Femur (tissue), 1 donor: ENCODE measurements around the gene TNFRSF21.
"Not testable (repeated sequence)": the region's sequence is repeated elsewhere in the genome, so short reads cannot be mapped to it uniquely, and the experiment has no call there.

Source experiments
- DNase-seq: peaks from one replicate; pipeline ENCODE4 v3.0.0-alpha.2; 2017

Gene TNFRSF21

DNA sequence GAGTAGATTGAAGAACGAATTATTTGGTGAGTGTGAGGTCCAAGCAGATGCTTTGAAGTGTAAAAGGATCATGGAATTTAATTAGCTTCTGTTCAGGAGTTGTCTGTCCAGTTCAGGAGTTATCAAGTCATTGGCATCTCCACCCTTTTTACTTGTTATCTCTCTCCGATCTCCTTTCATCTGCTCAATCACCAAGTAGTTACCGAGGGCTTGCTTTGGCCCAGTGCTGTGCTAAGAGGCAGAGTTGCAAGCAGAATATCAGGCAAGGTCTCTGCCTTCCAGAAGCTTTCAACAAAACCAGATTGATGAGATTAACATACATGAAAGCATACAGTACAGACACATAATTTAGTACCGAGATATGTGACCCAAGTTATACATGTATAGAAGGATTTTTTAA lies 10.2 kb upstream of the TNFRSF21 start:
- no peak for DNase-seq

DNA sequence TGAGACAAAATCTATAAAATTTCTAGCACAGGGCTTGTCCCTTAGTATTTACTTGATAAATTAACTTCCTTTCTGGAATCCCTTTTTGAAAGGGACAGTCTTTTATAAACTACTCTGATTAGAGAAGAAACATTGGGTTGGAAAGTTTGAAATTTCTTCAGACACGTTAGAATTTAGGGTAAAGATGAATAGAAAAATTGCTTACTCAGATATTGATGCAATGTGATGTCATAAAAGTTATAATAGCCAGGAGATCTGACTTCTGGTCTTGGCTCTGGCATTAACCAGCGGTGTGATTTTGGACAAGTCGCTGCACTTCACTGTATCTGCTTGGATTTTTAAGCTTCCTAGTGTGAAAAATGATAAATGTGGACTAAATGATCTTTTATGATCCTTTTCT lies 9.7 kb upstream of the TNFRSF21 start:
- no peak for DNase-seq

DNA sequence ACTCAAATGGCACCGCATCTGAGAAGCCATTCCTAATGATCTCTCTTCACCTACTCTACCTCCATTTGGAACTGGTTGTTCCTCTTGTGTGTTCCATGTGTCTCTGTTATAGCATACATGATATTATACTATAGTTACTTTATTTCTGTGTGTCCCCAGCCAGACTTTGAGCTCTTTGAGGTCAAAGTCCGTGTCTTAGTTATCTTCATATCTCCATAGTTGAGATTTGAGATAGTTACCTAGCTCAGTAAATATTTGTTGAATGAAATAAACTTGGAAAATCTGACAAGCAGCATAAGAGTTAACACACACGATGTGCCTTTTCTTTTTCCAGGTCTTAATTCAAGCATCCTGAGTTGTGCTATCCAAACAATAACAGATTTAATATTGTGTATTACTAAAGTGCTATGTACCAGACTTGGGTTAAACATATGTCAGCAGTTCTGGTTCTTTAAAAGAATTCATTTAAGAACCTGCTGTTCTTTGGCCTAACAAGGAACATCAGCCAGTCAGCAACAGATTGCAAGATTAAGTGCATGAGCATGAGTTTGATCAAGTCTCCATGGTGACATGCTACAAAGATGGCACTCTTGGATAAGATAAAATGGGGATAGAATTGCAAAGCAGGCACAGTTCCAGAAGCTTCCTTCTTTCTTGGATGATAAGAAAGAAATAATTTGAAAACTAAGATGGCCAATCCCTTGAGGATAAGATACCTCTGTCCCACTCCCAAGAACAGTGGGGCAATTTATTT lies 8.7 kb upstream of the TNFRSF21 start:
- DNase-seq, result no peak

DNA sequence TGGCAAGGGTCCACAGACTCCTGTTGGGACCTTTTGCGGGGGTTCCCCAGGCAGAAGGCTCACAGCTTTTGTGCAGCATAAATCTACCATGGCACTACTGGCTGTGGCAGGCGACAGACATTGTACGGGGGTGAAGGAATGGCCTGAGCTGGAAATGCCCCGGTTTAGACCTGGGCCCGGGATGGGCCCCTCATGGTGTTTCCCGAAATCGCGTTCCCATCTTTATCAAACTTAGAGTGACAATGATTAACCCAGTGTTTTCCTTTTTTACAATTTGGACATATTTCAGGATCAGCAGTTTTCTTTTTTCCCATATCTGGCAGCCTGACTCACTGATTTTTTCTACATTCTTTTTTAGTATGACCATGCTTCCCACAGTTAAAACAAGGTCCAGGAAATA lies 5.5 kb upstream of the TNFRSF21 start:
- not testable (repeated sequence) for DNase-seq

DNA sequence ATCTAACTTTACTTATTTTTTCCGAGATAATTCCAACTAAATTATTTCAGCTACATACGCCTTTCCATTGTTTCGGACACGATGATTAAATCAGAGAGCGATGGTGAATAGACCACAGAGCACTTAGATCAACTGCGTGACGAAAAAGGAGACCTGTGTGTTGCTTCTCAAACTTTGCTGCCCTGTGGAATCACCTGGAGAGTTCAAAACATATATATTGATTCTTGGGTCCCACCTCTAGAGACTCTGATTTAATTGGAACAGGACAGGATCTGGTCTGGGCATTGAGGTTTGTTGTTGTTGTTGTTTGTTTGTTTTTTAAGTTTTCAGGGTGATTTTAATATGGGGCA lies 401 bp upstream of the TNFRSF21 start:
- no peak for DNase-seq

DNA sequence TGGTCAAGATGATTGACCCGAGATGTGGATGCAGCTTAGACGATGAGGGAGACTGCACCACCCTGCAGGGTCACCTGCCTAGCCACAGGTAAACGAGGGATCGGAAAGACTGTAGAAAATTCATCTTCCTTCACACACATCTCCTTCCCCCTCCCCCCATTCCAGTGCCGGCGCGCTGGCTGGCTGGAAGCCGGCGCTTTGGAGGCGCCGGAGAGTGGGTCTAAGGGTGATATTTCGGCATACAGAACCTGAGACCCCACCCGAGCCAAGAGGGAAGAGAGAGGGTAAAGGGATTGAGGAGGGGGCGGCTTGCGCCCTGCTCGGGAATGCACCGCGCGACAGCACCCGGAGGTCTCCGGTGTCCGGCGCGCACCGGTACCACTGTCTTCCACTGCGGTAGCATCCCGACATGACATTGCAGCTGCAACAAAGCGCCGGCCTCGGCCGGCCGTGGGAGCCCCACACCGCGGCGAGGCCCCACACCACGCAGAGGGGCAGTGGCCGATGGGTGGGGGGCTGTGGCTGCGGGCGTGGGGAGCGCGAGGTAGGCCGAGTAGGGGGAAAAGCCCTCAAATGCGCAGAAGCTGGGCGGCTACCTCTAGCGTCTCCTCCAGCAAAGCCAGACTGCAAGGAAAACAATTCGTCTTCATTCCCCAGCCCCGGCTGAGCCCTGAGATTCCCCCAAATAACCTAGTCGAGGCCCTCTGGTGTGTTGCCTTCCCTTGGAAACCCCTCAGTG lies 984 bp downstream of the TNFRSF21 start:
- DNase-seq, result peak; percentile 35

DNA sequence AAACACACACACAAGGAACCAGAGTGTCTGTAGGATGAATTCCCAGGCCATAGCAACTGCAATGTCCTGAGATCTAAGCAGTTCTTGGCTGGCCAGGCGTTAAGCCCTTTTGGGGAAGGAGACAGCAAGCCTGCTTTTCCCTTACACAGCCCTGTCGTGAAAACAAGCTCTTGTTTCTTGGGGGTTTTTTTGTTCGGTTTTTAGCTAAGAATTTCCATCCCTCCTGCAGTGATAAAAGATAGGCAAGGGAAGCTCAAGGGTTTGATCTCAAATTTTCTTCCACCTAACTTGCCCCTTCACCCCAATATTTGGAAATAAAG lies 1.5 kb downstream of the TNFRSF21 start:
- DNase-seq, result no peak

DNA sequence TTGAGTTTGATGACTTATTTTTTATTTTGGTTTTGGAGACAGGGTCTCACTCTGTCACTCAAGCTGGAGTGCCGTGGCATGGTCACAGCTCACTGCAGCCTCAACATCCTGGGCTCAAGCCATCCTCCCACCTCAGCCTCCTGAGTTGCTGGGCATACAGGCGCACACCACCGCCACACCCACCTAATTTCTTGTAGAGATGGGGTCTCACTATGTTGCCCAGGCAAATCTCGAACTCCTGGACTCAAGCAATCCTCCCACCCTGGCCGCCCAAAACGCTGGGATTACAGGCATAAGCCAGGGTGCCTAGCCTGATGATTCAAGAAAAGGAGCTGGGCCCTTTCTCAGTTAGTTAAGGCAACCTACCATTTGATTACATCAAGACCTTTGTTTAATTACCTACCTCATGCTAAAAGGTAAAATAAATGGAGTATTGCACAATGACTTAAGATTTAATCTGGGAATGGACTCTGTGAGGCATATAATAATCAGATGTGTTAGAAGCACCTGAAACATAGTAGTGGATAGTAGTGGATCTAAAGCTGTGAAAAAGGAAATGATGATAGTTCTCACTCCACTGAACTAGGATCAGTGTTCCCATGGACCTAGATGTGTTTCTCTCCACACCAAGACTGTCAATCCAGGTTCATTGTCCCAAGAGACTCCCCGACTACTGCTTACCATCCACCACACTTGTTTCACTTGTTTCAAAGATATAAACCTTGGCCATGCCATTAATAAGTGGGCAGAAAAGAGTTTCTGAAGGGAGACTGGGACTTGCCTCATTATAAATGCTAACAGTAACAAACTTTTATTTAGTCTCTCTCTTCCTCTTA lies 2.1 kb downstream of the TNFRSF21 start:
- no peak for DNase-seq

DNA sequence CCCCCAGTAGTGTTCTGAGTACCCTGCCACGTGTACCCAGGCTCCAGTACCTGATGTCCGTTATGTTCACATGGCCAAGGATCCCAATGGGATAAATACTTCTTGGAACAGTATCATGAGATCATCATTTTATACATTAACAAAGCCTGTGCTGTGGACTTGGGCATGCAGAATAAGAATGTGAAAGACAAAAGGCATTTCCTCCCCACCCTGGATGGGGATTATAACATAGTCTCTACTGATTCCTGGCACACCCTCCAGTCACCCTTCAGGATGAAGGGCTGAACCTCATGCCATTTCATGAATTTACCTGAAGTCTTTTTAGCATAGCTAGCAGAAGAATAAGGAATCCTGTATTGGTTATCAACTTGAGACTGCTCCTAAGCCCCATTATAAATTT lies 2.8 kb downstream of the TNFRSF21 start:
- DNase-seq, result no peak

DNA sequence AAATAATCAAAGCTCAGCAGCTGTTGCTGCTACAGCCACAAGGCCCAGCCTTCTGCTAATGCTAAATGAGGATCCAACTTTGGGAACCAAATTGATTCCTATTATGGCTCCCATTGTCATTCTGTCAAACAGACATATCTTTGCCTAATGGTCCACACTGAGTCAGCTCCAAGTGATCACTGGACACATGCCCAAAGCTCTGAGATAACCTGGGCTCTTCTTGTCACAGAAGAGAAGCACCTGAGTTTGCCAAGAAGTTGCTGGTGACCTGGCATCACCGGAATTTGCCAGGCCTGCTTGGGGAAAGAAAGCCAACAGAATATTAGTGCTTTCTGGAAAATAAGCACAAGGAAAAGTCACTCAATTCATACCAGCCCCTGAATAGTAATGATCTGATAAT lies 5.8 kb downstream of the TNFRSF21 start:
- DNase-seq, result no peak

DNA sequence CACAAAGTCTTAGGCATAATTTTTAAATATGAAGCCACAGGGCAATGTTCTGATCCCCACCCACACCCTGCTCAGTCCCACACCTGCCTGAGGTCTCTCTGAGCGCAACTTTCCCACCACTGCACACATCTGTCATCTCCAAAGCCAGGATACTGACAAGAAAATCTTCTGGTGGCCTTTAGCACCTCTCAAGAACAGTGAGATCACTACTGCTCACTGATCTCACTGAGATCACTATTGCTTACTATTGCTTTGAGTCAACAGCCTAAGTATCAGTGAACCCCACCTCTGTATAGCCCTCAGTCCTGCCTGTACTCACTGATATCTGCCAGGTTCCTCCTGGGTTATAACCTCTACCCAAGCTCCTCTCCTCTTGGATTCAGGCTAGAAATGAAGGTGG lies 6.4 kb downstream of the TNFRSF21 start:
- no peak for DNase-seq

DNA sequence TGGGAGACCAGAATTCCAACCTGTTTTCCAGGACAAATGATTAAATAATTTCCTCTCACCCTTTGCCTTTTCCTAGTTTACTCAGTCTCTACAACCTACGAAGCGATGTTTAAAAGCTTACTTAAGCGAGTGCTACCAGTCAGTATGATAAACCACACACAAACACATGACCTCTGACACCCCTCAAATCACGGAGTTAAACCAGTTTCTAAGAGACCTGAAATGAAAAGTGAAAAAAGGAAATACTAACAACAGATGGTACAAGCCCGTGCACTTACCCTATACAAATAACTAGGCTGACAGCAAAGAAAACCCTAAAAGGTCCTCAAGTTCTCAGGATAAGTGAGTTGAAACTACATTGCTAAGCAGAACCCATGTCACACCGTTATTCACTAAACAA lies 7.7 kb downstream of the TNFRSF21 start:
- DNase-seq, result no peak

DNA sequence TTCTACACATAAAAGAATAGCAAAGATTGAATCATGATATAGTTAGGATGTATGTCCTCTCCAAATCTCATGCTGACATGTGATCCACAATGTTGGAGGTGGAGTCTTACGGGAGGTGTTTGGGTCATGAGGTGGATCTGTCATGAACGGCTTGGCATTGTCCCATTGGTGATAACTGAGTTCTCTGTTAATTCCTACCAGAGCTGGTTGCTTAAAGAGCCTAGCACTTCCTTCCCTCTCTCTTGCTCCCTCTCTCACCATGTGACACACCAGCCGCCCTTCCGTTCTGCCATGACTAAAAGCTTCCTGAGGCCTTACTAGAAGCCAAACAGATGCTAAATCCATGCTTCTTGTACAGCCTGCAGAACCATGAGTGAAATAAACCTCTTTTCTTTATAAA lies 8.3 kb downstream of the TNFRSF21 start:
- DNase-seq, result no peak

DNA sequence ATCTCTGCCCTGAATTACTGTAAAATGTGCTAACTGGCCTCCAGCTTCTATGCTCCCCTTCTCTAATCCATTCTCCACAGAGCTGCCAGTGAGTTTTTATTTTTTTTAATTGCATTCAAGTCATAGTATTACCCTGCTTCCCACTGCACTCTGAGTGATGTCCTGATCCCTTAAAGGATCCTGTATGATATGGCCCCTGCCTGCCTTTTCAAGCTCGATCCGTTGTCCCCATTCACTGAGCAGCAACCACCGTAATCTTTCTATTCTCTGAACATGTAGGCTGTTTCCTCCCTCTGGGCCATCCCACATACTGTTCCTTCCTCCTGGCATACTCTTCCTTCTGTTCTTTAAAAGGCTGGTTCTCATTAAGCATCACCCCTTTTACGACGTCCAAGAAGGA lies 9.3 kb downstream of the TNFRSF21 start:
- DNase-seq, result no peak

DNA sequence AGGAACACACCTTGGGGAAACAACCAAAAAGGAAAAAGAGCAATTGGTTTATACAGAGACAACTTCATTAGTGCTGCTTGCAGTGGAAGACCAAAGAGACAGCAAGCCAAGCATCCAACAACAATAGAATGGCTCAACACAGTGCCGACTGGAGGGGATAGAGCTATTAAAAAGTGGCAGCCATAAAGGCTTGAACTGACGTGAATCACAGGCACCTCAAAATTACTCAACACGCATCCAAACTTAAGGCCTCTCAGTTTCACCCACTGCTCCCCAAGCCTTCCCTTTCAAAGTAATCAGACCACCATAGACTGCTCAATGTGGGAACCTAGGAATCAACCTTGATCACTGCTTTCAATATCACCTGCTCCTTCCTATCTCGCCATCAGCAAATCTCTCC lies 9.7 kb downstream of the TNFRSF21 start:
- DNase-seq, result no peak

DNA sequence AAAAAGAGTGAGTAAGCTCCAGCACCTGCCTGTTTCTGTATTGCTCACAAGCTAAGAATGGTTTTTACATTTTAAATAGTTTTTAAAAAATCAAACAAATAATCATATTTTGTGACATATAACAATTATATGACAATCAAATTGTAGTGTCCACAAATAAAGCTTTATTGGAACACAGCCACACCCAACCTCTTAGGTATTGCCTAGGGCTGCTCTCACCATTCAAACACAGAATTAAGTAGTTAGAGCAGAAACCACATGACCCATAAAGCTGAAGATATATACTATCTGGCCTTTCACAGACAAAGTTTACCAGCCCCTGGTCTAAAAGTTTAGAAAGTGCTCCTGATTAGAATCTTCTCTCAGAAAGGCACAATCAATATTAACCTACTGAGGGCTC lies 11.2 kb downstream of the TNFRSF21 start:
- no peak for DNase-seq

DNA sequence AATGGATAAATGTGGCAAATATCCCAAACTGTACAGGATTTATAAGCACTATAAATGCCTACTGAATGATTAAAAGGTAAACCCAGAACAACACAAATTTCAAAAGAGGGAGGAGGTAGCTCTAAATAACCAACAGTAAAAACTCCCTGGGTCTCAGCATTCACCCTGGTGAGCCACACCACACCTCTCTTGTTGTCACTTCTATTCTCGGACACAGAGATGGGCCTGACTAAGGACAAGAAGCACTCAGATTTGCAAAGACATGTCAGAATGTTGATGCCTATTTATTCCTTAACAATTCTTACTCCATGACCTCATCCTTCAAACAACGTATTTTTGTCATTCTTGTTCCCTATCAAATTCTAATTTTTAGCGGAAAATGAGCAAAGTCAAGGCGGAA lies 14.7 kb downstream of the TNFRSF21 start:
- no peak for DNase-seq

DNA sequence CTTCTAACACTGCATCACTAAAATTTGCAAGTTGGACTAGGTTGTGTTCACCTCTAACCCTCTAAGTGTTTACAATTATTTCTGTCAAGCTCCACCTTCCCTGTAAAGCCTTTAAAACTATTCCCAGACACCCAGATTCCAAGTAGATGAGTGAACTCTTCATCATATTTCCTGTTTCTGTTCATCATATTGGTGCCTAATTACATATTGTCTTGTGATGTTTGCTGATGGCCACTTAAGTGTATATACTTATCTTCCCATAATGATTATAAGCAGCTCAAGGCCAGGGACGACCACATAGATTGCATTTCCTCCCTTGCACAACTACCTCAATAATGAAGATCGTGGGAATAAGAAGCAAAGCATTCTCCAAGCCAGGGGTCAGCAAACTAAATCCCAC lies 16.8 kb downstream of the TNFRSF21 start:
- DNase-seq, result no peak

DNA sequence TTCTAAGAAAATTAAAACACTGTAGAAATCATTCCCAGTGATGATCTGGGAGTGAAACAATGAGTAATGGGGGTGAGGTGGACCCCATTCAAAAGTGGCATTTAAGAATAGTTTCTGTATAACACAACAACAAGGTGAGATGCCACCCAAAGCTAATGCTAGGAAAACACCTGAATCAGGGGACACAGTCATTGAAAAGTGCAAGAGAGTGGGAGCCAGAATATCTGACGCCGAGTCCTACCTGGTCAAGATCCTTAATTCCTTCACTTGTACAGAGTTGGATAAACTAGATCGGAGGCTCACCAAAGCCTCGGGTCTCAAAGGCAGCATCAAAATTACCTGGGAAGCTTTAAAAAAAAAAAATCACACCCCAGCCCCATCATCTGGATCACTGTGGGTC lies 17.7 kb downstream of the TNFRSF21 start:
- DNase-seq, result no peak

DNA sequence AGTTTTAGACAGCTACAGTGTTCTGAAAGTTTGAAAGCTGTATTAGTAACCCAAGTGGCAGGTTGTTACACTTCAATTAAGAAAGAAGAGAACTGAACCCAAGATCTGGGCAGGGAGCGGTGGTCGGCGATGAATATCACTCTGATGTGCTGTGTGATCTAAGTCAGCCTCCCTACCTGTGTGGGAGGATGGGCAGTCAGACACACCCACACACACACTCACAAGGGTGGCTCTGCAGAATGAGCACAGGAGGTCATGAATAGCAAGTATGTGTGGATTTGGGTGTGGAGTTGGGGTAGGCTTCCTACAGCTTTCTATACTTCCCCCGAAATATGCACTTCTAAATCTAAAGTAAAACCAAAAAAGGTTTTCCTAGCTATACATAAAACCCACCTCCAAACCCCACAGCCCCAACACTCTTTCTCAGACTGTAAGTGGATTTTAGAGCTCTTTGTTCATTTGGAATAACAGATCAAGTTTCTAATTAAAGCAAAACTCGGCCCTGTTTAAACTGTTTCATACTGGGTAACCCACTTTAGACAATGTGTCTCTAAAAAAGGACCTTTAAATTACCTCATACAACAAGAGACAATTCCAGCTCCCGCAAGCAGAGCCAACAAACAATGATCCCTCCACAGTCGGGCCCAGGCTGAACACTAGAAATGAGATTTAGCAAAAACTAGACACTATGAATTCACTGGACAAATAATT lies 19.4 kb downstream of the TNFRSF21 start:
- DNase-seq, result no peak

DNA sequence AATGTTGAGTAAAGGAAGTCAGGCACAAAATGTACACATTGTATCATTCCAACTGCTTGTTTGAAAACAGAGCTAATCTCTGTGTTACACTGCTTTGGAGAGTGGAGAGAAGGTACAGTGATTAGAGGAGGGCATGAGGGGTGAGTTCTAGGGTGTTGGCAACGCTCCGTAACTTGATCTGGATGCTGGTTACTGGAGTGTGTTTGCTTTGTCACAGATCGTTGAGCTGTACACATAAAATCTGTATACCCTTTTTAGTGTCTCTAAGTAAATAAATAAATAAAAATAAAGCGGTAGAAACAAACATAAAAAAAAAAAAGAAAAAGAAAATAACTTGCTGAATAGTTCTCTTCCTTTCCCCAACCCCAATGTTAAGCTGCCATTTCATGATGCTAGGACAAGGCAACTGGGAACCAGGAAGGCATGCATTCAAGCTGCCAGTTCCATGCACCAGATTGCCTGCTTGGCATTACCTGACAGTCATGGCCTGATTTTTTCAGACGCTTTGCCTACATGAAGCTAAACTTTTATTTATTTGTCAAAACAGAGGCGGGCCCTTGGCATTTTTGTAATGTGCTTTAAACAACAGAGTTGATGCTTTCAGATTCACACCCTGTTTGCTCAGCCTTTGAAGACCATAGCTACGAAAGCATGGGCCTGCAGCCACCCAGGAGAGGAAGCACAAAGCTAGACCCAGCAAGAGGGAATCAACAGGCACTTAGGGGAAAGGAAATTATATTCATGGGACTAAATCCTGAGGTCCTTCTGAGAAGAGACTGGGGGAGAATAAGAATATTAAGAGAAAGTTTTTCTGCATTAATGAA lies 21.2 kb downstream of the TNFRSF21 start:
- no peak for DNase-seq

DNA sequence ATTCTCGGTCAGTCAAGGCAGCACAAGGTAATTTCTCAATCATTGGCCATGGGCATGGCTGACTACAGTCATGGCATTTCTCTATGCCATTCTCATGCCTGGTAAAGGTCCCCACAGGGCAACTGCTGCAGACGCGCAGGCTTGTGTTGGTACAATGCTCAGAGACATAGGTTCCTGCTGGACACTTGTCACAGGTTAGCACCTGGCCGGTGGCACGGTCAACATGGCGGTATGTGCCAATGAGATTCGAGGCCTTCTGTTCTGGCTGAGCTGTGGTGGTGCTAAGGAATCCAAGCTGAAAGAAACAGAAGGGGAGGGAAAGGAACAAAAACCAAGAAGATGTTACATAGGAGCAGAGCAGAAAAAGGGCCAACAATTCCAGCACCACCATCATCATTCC lies 23.4 kb downstream of the TNFRSF21 start:
- DNase-seq, result no peak

DNA sequence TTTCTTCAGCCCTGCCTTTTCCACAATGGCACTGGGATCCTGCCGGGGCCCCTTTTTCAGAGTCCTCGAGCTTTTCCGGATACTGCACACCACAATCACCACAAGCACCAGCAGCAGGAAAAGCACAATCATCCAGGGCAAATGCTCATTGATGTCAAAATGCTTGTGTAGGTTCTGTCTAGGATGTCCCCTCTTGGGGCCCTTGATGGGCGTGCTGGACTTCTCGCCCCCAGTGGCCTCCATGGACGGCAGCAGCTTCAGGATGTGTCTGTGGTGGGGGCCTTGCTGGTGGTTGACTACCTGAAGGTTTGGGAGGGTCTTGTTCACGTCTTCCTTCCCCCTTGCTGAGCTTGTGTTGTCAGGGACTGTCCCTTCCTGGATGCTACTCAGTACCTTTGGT lies 25.7 kb downstream of the TNFRSF21 start:
- no peak for DNase-seq
